ENCODE results near the gene ACIN1.
A peak's percentile ranks its signal among the peaks of the same experiment; 100 is the strongest.
"Not testable (repeated sequence)": the region's sequence is repeated elsewhere in the genome, so short reads cannot be mapped to it uniquely, and the experiment has no call there.

ACIN1 gene

GRCh38 chr14:23040100-23040499 lies 54.8 kb downstream of the ACIN1 start:
- DNase-seq = no peak

DNA sequence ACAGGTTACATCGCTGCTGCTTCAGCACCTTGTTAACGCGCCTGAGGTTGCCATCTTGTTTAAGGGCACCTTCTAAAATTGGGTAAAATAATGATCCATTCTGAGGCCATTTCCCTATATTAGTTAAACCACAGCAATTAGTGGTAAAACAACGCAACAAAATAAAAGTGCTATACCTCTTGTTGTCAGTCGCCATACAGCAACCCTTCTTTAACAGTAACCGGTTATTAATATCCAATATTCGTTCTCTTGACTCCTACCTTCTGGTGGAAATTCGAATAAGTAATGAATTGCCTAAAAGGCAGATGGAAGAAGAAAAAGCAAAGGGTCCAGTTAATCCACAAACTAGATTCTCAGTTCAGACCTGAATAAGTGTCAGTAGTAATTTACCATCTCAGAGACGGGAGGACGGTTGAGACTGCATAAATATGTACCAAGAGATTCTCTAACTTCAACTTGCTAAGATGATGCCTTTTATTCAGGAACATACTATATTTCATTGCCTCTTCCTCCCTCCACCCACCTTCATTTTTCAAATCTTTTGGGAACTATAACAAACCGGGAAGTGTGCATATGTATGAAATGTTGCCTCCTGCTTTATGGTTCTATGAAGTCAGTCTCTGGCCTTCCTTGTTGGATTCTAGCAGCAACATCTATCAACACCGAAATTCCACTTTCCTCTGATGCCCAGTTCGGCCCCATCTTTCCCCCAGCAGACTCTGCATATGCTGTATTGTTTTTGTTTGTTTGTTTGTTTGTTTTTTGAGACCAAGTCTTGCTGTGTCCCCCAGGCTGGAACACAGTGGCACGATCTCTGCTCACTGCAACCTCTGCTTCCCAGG lies 59.4 kb downstream of the ACIN1 start:
- no peak for DNase-seq

DNA sequence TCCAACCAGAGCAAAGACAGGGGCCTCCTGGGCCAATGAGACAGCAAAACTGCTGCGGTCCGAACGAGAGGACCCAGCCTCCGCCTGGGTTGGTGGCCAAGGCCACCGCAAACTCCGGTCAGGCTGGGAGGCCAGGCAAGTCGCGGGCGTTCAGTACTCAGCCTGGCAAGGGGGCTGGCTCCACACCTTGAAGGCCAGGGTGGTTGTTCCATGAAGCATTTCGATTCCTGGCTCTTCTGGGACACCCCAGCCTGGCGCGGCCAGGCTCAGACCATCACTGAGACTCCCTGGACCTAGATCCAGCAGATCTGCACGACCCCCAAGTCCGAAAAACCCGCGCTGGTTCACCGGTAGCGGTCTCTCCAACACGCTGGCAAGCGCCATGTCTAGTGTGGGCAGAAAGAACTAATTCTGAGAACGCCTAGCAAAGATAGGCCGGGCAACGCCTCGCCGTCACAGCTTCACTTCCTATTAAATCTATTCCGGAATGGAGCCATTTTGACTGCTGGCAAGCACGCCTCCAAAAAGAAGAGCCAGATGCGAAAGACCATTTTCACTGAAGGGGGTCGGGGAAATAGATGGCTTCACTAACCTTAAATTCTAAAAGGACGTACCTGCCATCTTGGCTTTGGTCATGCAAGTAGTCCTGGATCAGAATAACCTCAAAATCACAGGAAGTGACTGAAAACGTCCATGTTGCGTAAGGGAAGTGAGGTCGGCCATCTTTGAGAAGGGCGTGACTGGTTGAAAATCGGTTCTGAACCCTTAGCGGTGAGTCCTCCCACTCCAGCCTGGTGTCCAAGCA lies 60.2 kb downstream of the ACIN1 start, which contains the start of gene PSMB5:
Gene PSMB5, minus strand, starts transcription at position 403 of the 805 bp plus-strand sequence. Its CDS starts 19 bp downstream, at position 384.
- DNase-seq = peak; percentile 93

- no peak for DNase-seq
These were observed 61.0 kb downstream of the ACIN1 start for GRCh38 chr14:23033801-23034497.

GRCh38 chr14:23033251-23033727 lies 61.6 kb downstream of the ACIN1 start:
- no peak for DNase-seq

DNA sequence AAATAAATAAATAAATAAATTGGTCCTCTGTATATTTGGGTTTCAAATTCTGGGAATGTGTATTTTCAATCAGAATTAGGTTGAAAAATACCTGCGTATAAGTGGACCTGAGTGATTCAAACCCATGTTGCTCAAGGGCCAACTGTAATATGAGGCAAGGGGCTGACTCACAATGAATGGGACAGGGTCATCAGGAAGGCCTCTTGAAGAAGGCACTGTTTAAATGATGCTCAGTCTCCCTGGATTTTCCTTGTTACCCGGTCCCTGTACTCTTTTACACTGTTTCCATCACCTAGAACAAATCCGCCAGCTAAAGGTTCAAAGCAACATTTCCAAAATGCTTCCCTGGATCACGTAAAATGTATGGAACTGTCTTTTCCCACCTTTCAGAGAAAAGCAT lies 64.0 kb downstream of the ACIN1 start:
- no peak for DNase-seq

- no peak for DNase-seq
These were observed 66.1 kb downstream of the ACIN1 start for GRCh38 chr14:23028799-23029198.

DNA sequence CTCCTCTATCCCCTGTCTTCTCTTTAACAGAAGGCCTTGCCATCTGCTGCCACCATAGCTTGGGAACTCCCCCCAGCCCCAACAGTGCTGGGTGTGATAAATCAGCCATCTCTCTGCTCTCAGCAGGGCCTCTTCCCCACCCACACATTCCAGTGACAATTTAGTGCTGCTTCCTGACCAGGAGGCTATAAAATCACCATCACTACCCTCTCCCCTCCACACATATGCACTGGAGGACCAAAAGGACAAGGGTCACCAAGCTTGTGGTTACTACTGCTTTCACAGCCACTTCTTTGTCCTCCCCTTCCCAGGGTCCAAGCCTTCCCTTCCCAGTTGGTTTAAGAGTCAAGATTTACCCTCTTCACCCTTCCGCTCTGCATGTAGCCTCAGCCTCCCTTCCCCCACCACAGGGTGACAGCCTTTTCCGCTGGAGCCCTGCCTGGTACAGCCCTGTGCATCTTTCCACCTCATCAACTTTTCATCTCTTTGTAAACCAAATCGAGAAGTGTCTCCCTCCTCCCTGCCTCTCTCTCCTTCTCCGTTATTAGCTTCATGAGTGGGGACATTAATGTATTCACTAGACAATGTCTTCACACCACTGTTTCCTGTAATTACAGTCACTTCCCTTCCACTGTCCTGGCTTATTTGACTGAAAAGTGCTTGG lies 69.7 kb downstream of the ACIN1 start:
- no peak for DNase-seq

DNA sequence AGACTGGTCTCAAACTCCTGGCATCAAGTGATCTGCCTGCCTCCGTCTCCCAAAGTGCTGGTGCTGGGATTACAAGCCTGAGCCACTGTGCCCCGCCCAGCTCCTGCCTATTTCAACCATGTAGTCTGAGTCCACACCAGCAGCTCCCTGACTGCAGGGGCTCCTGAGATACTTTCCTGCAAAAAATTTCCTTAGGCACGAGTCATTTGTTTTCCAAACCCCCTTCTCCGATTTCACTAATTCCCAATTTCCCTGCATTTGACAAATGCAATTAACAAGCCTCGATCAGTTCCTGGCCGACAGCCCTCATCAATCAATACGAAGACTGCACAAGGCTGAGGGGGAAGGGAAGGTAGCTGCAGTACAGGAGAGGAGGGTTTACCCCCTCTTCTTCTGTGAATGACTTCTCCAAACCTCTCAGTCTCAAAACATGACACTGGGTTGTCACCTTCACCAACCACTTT lies 70.3 kb downstream of the ACIN1 start:
- DNase-seq = no peak

DNA sequence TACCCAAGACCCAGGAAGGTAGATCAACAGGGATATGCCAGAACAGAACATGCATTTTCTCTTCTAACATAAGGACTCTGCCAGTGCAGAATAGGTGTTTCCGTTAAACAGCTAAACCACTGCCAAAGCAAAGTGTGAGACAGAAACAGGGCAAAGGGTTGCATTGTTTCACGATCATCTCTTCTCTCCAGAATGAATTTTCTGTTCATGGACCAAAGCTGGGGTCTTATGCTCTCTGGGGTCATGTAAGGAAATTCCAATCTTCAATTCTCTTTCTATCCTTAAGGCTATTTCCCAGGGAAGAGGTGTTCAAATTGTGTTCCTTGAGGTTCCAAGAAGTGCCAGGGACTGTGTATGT lies 71.2 kb downstream of the ACIN1 start:
- DNase-seq = no peak

DNA sequence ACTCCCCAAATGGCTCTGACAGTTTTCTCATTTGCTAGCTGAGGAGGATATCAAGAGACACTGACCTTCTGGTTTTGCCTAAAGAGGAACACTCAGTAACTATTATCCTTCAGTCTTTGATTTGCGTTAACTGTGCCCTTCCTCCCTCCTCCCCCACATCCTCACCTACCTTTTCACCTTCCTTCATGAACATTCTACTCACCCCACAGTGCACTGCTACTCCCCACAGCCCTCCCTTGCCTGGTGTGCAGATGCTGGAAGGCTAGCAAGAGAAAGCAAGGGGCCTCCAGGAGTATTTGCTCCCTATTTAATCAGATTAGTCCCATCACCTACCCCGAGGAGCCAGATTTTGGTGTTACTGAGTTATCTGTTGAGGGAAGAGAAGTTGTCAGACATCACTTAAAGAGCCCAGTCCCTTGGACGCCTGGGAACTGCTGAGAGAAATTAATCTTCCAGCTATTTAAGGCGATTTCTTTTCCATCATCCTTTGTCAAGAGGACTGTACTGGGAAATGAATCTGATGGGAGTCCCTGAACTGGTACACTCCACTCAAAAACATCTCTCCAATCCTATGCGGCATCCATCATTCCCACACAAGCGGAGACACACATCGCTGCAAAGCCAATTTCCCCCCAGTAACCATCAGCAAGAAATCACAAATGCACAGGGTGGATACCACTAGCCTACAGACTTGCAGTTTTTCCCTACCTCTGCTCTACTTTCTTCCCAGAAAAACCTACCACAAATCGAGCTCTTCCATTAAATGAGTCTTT lies 71.7 kb downstream of the ACIN1 start:
- no peak for DNase-seq

DNA sequence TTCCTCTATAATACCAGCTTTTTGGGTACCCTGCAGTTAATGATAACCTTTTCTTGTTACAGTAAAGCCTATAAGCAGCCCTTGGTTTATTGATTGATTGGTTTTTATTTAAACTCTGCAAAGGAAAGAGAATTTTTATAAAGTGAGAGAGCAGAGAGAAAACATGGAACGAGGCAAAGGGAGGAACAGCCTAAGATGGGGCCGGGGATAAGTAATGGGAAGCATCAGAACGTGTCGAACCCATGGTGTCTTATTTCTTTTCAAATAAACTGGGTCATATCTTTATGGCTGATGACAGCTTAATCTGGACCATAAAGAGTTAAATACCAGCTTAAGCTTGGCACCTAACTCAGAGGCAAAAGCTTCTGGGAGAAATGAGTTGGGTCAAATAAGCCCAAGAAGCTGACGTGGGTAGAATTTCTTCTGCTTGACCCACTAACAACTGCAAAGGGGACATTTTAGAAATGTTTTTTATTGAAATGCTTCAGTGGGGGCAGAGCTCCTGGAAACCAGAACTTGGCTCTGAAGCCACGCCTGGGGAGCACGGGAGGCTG lies 73.0 kb downstream of the ACIN1 start:
- no peak for DNase-seq

- no peak for DNase-seq
These were observed 73.5 kb downstream of the ACIN1 start for GRCh38 chr14:23021434-23021833.

DNA sequence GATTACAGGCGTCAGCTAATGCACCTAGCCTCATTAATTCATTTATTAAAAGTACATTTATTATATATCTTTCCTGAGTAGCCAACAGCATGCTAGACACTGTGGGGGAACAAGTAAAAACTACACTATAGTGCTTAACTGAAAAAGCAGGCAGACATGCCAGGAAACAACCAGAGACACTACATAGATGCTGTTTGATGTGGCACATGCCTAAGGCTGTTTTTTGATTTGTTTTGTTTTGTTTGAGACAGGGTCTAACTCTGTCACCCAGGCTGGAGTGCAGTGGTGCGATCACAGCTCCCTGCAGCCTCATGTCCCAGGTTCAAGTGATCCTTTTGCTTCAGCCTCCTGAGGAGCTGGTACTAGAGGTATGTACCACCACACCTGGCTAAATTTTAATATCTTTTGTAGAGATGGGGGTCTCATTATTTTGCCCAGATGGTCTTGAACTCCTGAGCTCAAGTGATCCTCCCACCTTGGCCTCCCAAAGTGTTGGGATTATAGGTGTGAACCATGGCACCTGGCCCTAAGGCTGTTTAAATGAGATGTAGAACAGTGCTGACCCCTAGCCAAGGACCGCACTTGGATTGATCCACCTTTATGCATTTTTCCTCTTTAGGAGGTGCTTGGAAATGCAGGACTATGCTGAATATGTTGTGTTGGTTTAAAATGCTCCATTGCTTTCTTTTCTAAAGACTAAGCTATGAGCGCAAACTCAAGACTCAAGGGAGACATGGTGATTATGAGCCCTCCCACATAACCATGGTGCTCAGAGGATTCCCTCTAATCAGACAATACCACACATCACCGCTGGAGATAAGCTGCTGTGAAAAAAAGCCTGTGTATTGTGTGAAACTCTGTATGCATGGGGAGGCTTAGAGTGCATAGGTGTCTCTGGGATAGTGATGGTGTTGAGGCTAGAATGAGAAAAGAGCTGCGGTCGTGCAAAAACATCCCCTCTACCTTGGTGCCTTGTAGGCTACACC lies 74.5 kb downstream of the ACIN1 start:
- DNase-seq = no peak

DNA sequence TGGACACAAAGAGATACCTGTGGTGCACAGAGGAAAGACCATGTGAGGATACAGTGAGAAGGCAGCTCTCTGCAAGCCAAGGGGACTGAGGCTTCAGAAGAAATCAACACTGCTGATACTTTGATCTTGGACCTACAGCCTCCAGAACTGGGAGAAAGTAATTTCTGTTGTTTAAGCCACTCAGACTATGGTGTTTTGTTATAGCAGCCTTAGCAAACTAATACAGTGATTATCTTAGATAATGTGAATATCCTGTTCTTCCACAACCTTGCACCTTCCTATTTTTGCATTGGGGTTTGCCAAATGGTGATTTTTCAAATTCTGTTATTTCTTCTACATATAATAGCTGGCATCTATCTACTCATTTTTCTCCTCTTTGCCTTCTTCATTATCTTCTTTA lies 76.8 kb downstream of the ACIN1 start:
- DNase-seq = no peak

DNA sequence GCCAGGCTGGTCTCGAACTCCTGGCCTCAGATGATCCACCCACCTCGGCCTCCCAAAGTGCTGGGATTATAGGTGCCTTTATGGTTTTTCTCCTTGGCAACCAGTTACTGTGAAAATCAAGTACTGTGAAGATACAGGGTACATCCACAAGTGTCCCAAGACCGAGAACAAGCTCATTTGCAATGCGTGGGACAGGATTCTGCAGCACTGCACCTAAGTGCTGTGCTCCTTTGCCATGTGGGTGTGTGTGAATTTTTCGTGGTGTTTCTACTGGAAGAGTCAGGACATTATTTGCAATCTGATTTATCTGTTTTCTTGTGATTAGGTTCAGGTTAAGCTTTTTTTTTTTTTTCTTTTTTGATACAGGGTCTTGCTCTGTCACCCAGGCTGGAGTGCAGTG lies 77.8 kb downstream of the ACIN1 start:
- no peak for DNase-seq

DNA sequence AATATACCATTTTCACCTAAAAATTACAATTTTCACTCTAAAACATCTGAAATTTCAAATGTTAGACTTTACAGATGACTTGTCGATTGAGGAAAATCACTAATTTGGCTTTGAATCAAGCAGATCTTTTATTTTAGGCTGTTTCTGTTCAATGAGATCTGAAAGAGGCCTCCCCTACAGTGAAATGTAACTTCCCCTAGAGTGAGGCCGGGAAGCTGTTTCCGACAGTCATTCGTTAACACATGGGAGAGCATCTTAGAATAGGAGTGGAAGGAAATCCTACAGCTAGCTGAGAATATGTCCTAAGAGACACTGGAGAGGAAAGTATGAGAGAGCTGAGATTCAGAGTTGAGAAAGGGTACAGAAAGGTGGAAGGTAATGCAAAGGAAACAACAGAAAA lies 79.3 kb downstream of the ACIN1 start:
- no peak for DNase-seq

DNA sequence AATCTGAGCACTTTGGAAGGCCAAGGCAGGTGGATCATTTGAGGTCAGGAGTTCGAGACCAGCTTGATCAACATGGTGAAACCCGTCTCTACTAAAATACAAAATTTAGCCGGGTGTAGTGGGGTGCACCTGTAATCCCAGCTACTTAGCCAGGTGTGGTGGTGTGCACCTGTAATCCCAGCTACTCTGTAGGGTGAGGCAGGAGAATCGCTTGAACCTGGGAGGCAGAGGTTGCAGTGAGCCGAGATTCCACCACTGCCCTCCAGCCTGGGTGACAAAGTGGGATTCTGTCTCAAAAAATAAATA lies 81.2 kb downstream of the ACIN1 start:
- DNase-seq = not testable (repeated sequence)

GRCh38 chr14:23013054-23013748 lies 81.7 kb downstream of the ACIN1 start:
- DNase-seq = no peak
